ENCODE results near the gene ALDH18A1. TPM values are rescaled to one million over a fixed set of nuclear protein-coding genes. Genes with fewer than 3 reads are reported as not detected.

ALDH18A1 gene
- total RNA-seq, 1 experiment from 2014 or later, result 114 TPM

GRCh38 chr10:95616446-95616845 is 40.1 kb downstream of the ALDH18A1 start:
- Histone ChIP-seq H3K4me2 (ENCODE audit: insufficient read depth, insufficient read length, low read length) (no peak overlapping the region), H3K23ac (ENCODE audit: insufficient read length, low read depth, low read length) (no peak overlapping the region), H3K4ac (ENCODE audit: low read depth, low read length) (no peak overlapping the region), H4K5ac (ENCODE audit: insufficient read length, low read depth, low read length) (no peak overlapping the region), H3K23me2 (ENCODE audit: insufficient read length, low read depth, low read length, poor library complexity, severe bottlenecking) (no peaks in the 10 kb centered on the region), H2BK12ac (ENCODE audit: insufficient read length, low read depth, low read length) (no peak overlapping the region), H3K9ac (ENCODE audit: extremely low read depth, insufficient read length, low read length) (no peak overlapping the region), H4K20me1 (ENCODE audit: control insufficient read depth, insufficient read depth, insufficient read length) (no peaks in the 10 kb centered on the region), H3K79me2 (ENCODE audit: insufficient read depth, low read length) (no peaks in the 10 kb centered on the region), H2AFZ (ENCODE audit: low read length) (no peak overlapping the region), H4K91ac (ENCODE audit: insufficient read length, low read depth, low read length) (no peak overlapping the region), H2BK5ac (ENCODE audit: insufficient read length, low read length) (no peak overlapping the region), H2AK5ac (ENCODE audit: insufficient read length, low read length) (no peak overlapping the region), H3K18ac (ENCODE audit: insufficient read length, low read depth, low read length) (no peak overlapping the region), H2BK15ac (ENCODE audit: low read depth, low read length) (no peak overlapping the region), H3K9me3 (ENCODE audit: control insufficient read depth, low read depth, low read length) (no peaks in the 10 kb centered on the region), H3K27ac (ENCODE audit: insufficient read length, low read depth, low read length) (no peak overlapping the region), H4K8ac (replicated peaks; ENCODE audit: insufficient read length, low read depth, low read length) (no peak overlapping the region), H3K14ac (ENCODE audit: insufficient read depth, low read length) (no peak overlapping the region), H3K79me1 (ENCODE audit: insufficient read depth, low read depth, low read length, poor library complexity, severe bottlenecking) (no peaks in the 10 kb centered on the region), H3K56ac (ENCODE audit: insufficient read length, low read depth, low read length) (no peak overlapping the region), H2BK120ac (ENCODE audit: low read depth, low read length, poor library complexity, severe bottlenecking) (no peak overlapping the region), H3K27me3 (ENCODE audit: insufficient read depth, low read length) (no peaks in the 10 kb centered on the region), H3K4me1 (ENCODE audit: insufficient read depth, low read length) (no peaks in the 10 kb centered on the region), H3T11ph (ENCODE audit: low read length) (no peak overlapping the region), H2BK20ac (ENCODE audit: low read depth, low read length, poor library complexity, severe bottlenecking) (no peak overlapping the region)
- no peak for DNase-seq
- WGBS (ENCODE audit: extremely low coverage, insufficient read length, low lambda C conversion rate), result no CpG with 5 or more reads among the region's 4 CpGs
- no peak overlapping the region for H3K4me3 Mint-ChIP-seq
- no peaks in the 10 kb centered on the region for H3K27me3 Mint-ChIP-seq (ENCODE audit: low read depth)
- H3K27ac Mint-ChIP-seq, result no peak overlapping the region
- no peak for TF ChIP-seq CTCF (conservative IDR thresholded peaks at IDR 0.05)
- peaks cover 0 to 5% of the 10 kb centered on the region in 2 experiments; a peak in 1 of 5 replicates for H3K9me3 Mint-ChIP-seq
- peaks cover 35 to 98% (median 79%) of the 10 kb centered on the region in 3 experiments for H3K36me3 Mint-ChIP-seq (ENCODE audit: insufficient read depth in 1 of 3, low read depth in 3 of 3)
- no peaks in the 10 kb centered on the region for H3K4me1 Mint-ChIP-seq

Measured in H9 (cell line).